Measurements from ENCODE around the gene IL1RAP.
"Not testable (repeated sequence)": the region's sequence is repeated elsewhere in the genome, so short reads cannot be mapped to it uniquely, and the experiment has no call there.

Gene IL1RAP

DNA sequence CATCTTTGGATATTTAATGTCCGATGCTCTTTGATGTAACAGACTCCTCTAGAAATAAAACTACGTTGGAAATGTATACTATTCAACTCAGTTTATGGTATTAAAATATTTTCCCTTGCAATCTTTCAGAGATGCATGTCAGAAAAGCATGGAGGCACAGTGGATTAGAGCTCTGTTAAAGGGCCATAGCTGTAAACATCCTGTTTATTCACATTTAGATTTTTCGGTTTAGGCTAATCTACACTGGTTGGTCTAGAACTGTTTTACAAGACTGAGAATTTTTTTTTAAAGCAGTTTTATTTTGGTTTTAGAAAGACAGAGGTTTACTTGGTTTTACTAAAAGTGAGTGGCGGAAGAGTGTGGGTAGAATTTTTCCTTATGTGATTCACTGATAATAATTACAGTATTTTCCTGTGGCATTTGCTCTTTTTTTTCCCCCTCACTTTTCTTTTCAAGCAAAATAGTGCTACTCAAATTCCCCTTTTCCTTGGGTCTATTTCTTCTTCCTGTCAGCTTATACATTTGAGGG, 132.1 kb downstream of the IL1RAP start:
- DNase-seq (ENCODE audit: low read depth in 1 of 2, low spot score in 1 of 2), result no peak

DNA sequence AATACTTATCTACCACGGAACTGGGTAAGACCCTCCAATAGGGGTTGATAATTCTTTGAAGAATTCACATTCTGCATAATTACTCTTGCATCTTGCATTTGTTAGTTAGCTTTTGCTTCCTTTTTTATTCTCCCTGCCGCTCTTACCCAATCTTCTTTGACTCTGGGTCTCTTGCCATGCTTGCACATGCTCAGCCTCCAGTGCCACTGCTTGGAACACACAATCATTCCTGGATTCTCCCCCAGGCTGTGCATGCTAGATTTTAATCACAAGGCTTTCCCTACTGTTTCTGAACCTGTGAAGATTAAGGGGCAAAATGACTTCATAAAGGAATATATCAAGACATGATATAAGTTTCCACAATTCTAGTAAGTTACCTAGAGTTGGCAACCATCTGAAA, 133.1 kb downstream of the IL1RAP start:
- no peak for DNase-seq (ENCODE audit: low read depth in 1 of 2, low spot score in 1 of 2)

DNA sequence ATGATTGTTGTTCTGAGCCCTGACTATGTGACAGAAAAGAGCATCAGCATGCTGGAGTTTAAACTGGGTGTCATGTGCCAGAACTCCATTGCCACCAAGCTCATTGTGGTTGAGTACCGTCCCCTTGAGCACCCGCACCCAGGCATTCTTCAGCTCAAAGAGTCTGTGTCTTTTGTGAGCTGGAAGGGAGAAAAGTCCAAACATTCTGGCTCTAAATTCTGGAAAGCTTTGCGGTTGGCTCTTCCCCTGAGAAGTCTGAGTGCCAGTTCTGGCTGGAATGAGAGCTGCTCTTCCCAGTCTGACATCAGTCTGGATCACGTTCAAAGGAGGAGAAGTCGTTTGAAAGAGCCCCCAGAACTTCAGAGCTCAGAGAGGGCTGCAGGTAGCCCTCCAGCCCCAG, 142.0 kb downstream of the IL1RAP start:
- no peak for DNase-seq (ENCODE audit: low read depth in 1 of 2, low spot score in 1 of 2)

DNA sequence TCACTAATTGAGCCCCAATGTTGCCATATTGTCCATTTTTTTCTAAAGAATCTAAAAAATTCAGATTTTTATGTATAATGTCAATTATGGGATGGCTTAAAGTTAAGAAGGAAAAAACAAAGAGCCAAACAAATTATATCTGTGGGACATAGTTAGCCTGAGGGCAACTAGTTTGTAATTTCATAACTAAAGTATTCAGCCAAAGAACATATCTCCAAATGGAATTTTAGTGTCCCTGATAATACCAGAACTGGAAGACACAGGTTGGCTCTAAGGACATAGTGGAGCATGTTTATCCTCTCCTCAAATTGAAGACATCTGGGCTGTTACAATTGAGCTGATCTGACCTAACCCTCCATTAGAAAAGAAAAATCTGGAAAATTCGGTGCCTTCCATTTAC, 144.2 kb downstream of the IL1RAP start:
- DNase-seq (ENCODE audit: low read depth in 1 of 2, low spot score in 1 of 2), result no peak

DNA sequence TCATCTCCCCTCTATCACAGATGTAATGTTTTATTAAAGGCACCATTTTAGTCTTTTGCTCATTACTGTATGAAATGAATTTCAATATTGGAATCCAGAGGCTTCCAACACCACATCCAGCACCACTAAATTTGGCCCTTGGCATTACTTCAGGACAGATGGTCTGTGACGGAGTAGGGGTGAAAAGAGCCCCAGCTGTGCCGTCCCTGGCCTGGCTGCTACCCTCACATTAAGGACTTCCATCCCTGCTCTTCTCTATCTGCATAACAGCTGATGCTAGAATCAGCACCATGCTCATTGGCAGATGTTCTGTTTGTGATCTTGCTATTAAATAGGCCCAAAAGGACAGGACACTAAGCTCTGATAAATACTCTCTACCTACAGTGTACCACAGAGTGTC, 152.9 kb downstream of the IL1RAP start:
- DNase-seq (ENCODE audit: low read depth in 1 of 2, low spot score in 1 of 2), result no peak

DNA sequence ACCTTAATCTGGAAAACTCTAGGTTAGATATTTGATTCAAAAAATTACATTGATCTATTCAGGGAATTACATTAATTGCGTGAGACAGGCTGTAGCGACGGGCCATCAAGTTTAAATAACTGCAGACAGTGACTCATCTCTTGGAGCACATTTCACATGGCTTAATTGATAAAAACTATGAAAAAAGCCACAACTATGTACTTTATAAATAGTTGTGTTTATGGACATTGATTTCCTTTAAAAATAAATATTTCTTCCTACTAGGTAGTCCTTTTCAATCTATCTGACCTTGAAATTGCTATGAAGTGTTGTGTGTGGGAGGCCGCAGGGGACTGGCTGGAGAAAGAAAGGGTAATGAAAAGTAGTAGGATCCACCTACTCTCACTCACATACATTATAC, 157.8 kb downstream of the IL1RAP start:
- DNase-seq (ENCODE audit: low read depth in 1 of 2, low spot score in 1 of 2), result no peak

DNA sequence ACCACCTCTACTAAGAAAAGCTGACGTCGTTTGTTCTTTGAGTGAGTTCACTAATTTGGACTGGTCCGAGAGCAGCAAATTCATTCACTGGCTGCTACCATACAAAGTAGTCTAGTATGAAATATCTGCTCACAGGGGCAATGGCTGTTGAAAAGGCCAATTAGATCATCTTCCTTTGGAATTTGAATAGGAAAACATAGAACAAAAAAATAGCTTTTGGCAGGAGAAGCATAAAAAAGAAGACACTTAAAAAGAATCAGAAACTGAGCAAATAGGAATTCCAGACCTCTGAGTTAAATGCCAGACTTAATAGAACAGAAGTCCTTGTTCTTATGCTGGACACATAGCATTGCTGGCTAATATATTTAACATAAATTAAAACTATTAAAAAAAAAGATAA, 159.3 kb downstream of the IL1RAP start:
- DNase-seq (ENCODE audit: low read depth in 1 of 2, low spot score in 1 of 2), result no peak

DNA sequence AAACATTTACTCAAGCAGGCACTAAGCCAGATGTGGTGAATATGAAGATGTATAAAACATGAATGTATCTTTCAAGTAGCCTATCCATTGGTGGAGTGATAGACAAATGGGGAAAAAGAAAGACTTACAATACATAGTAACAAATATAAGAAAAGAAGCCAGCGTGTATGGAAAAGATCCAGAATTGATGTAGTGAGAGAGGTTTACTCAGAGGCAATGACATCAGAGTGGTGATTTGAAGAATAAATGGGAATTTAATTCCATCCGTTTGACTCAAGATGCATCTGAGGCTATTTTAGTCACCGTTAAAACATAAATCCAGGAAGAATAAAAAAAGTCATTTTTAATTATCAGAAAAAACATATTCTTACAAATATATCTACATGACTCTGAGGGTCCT, 162.6 kb downstream of the IL1RAP start:
- no peak for DNase-seq (ENCODE audit: low read depth in 1 of 2, low spot score in 1 of 2)

DNA sequence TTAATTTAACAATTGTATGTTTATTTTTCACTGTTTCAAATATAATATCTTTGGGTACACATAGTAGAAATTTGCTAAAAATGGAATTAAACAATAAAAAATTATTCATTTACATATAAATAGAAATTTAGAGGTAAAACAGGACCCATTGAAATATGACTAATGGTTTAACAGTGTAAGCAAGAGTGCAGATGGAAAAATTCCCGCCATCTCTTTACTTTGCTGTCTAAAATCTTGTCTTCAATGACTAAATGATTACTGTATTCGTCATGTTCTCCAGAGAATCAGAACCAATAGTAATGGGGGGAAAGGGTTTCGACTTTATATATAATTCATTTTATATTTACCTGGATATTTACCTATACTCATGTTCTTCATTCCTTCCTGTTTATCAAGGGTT, 163.1 kb downstream of the IL1RAP start:
- DNase-seq (ENCODE audit: low read depth in 1 of 2, low spot score in 1 of 2), result no peak

DNA sequence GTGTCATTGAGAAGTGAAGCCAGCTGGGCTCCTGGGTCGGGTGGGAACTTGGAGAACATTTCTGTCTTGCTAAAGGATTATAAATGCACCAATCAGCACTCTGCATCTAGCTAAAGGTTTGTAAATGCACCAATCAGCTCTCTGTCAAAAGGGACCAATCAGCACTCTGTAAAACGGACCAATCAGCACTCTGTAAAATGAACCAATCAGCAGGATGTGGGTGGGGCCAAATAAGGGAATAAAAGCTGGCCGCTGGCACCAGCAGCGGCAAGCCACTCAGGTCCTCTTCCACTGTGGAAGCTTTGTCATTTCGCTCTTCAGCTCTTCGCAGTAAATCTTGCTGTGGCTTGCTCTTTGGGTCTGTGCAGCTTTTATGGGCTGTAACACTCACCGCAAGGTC, 164.0 kb downstream of the IL1RAP start:
- DNase-seq (ENCODE audit: low read depth in 1 of 2, low spot score in 1 of 2), result not testable (repeated sequence)

DNA sequence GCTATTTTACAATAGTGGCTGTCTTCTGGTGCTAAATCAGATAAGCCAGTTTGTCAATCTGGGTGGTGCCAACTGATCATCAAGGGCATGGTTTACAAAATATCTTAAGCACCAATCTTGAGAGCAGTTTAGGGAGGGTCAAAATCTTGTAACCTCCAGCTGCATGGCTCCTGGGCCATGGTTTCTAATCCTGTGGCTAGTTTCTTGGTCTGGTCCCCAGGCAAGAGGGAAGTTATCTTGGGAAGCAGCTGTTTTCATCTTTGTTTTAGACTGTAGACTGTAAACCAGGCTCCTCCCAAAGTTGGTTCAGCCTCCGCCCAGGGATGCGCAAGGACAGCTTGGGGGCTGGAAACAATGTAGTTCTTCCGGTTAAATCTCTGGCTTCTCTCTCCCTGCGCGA, 166.8 kb downstream of the IL1RAP start:
- no peak for DNase-seq (ENCODE audit: low read depth in 1 of 2, low spot score in 1 of 2)

DNA sequence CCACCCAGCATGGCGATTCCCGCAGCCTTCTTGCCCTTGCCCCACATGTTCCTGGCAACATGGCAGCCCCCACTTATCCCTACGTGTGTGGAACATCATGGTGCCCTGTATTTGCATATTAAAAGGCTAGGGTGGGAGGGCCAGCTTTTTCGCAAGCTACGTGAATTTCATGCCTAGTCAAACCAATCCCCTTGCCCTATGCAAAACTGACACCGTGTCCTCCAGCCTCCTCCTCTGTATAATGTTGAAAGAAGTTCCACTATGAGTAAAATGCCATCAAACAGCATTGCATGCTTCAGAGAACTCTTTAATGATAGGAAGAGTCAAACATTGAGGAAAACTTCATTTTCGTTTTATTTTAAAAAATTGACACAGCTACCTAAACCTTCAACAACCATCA, 170.9 kb downstream of the IL1RAP start:
- DNase-seq (ENCODE audit: low read depth in 1 of 2, low spot score in 1 of 2), result no peak

DNA sequence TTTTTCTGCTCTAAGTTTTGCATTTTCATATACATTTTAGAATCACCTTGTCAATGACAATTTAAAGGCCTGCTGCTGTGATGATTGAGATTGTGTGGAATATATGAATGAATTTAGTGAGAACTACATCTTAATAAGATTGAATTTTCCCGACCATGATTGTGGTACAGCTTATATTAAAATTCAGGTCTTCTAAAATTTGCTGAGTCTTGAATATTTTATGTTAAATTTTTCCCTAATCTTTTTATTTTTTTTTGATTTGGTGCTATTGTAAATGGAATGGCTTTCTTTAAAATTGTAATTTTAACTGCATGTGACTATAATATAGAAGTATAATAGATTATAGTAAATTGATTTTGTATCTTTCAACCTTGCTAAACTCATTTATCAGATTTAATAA, 172.1 kb downstream of the IL1RAP start:
- no peak for DNase-seq (ENCODE audit: low read depth in 1 of 2, low spot score in 1 of 2)

DNA sequence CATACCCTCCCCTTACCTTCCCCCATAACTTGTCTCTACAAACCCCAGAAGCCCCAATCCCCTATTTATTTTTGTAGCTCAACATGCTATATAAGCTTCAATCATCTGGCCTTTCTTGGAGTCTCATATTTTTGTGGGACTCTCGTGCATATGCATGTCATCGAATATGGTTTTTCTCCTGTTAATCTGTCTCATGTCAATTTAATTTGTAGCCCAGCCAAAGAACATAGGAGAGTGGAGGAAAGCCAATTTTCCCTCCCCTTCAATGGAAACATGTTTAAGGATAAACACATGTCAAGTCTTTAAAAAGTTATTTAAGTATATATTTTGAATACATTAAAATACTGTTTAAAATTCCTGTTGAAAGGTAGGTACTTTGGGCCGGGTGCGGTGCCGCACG, 176.4 kb downstream of the IL1RAP start:
- DNase-seq (ENCODE audit: low read depth in 1 of 2, low spot score in 1 of 2), result no peak

DNA sequence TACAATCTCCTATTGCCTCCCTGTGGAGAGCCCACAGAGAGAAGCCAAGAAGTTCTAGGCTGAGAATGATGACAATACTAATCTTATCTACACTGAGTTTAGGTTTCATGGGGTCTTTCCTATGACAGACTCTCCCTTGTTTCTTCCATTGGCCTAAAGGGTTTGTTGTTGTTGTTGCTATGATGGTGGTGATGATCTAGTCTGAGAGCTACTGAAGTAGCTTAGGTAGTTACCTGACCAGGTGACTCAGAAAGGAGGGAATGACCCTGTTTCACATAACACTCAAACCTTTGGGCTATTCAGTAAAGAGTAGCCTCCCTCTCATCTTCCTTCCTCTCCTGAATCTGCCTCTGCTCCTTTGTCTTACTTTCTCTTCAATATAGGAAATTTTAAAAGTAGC, 178.4 kb downstream of the IL1RAP start:
- DNase-seq (ENCODE audit: low read depth in 1 of 2, low spot score in 1 of 2), result no peak

DNA sequence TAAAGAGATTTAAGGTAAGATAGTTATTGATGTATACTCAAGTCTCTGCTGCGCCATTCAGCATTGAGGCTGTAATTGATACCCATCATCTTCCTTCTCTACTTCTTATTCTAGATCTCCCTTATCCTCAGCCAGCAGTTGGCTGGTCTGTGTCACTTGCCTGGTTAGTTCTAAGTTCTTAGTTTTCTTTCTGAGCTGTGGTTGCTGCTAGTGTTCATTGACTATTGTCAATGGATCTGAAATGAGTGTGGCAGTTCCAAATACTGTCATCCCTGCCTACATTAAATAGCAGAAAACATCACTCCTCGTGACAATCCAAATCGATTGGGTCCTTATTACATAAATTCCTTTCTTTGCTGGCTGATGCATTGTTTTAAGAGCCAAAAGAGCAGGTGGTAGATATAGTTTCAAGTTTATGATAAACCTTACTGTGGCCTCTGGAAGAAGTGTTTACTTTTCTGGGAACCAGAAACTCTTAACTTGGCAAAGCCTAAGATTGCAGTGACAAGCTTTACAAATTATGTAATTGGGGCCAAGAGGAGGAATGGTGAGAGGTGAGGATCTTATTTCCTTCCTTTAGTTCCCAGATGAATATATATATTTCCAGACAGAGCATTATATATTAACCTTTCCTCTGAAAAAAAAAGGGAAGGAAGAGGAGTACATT, 180.6 kb downstream of the IL1RAP start:
- no peak for DNase-seq (ENCODE audit: low read depth in 1 of 2, low spot score in 1 of 2)

DNA sequence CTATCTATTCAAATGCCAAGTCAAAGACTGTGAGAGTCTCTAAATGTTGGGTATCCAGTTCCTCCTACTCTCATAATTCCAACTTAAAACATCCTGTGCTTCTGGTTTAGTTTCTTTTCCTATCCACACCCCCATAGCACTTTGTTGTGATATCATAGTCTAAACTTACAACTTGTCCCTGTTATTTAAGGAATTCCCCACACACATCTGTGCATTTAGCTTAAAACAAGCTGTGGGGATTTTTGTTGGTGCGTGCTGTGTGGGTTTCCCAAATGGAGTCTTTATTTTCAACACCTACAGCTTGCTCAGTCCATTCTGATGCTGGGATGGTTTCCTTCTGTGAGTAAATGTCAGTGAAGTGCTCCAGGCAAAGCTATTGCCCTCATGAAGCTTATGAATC, 181.3 kb downstream of the IL1RAP start:
- DNase-seq (ENCODE audit: low read depth in 1 of 2, low spot score in 1 of 2), result no peak

DNA sequence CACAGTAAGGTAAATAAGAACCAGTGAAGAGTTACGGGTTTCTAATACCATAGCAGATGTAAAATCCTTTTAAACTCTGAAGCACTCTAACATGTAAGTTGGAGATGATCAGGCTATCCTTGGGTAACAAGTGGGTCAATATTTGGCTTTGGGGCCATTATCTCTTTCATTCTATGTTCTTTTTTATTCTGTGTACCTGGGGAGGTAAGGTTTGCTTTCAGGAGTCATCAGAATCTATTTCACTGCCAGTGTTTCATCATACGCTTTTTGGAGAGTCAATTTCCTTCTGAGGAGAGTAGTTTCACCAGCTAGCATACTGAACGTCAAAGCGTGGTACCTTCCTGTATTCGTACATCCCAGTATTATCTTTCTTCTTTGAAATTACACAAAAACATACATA, 182.1 kb downstream of the IL1RAP start:
- no peak for DNase-seq (ENCODE audit: low read depth in 1 of 2, low spot score in 1 of 2)

DNA sequence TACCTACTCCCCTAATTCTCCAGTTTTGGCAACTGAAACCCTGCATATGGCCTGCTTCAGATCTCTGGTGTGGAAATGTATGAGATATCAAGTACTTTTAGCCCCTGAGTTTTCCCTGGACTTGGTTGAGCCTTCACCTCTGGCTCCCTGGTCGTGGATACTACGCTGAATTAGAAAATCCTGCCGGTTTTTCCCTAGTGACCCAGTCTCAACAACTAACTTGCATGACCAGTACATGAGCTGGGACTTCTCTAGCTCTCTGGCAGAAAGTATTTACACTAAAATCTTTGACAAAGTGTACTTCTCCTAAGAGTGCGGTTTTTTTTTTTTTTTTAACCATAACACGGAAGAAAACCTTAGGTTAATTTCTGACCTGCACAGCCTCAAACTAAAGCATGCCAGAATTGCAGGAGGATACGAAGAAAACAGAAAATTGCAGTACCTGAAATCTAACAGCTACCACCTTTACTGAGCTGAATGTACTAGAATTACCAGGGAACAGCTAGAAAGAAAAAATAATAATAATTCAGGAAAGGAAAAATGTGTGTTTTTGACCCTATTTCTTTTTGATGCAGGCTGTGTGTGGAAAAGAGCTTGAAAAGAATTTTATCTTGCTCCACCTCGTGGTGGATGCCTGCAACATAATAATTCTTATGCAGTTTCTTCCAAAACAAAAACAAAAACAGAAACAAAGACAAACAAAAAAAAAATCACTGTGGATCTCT, 183.1 kb downstream of the IL1RAP start:
- no peak for DNase-seq (ENCODE audit: low read depth in 1 of 2, low spot score in 1 of 2)

DNA sequence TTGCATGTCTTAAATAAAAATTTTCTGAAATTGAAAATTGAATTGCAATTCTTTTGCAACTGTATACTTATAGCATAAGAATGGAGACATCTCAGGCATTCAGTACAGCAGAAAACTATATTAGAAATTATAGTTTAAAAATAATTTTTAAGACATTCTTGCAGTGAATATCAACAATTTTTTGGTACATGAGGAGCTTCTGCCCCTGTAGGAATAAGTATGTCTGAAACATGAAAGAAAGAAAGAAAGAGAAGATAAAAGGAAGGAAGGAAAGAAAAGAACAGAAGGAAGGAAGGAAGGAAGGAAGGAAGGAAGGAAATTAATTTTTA, 183.6 kb downstream of the IL1RAP start:
- no peak for DNase-seq (ENCODE audit: low read depth in 1 of 2, low spot score in 1 of 2)

DNA sequence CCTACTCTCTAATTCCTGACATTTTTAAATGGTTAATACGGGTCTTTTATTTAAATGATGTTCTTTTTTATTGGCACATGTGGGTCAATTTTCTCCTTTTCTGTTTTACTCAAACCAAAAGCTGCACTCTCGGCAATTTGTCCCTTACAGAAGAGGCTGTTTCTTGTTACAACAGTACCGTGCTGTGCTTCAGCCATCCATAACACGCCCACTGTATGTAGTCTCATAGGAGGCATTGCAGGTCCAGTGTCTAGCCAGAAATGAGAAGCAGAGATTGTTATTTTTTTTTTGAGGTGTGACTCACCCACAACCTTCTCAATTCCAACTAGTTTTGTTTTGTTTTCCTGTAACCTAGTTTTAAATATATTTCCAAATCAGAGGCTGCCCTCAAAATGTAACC, 184.0 kb downstream of the IL1RAP start:
- DNase-seq (ENCODE audit: low read depth in 1 of 2, low spot score in 1 of 2), result no peak

DNA sequence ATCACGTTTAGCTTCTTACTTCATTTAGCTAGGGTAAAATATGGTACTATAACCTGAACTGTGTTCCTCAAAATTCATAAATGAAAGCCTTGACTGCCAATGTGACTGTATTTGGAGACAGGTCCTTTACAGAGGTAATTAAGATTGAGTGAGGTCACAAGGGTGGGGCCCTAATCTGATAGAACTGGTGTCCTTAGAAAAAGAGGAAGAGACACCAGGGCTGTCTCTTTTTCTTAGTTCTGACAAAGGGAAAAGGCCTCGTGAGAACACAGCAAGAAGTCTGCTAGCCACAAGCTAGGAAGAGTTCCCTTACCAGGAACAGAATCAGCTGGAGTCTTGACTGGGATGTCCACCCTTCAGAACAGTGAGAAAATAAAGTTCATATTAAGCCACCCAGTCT, 185.9 kb downstream of the IL1RAP start:
- DNase-seq (ENCODE audit: low read depth in 1 of 2, low spot score in 1 of 2), result no peak

DNA sequence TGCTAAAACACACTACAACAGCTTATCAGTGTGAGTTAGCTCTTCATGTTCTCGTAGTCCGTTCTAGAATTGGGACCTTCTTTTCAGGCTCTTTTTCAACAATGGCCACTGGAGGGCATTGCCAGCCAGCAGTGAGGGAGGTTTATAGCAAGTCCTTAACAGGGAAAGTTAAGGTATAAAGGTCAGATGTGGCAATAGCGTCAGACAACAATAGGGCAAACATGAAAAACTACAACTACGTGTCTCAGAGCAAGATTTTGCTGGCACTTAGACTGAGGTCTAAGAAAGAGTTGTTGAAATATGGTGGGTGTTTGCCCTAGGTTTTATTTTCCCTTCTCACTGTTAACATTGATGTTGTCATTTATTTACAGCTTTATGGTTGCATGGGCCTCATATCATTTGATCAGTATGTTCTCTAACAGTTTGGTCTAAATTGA, 187.2 kb downstream of the IL1RAP start:
- DNase-seq (ENCODE audit: low read depth in 1 of 2, low spot score in 1 of 2), result no peak

Measured in activated CD4-positive, alpha-beta T cell treated with anti-CD3 and anti-CD28 coated beads, Interleukin-2, amount 50 U/mL, for 24 hours (primary cell).